Frontal cortex (tissue), 4 donors: ENCODE measurements around the gene DEF6. TPM values are rescaled to one million over a fixed set of nuclear protein-coding genes. Genes with fewer than 3 reads are reported as not detected.
A peak's percentile ranks its signal among the peaks of the same experiment; 100 is the strongest.
"Not testable (repeated sequence)": the region's sequence is repeated elsewhere in the genome, so short reads cannot be mapped to it uniquely, and the experiment has no call there.

ENCODE experiments used
- DNase-seq, 2 donors: peaks; one replicate each; pipeline ENCODE4 v3.0.0; 2012; ENCODE audit warnings: low spot score in 2 of 2
- FAIRE-seq: peaks from 2 replicates; lab custom pipeline; 2012; peaks lifted over from hg19 to GRCh38; lab: Jason Lieb, UNC
- total RNA-seq: library from RNA; depleted of rRNA; stranded (reverse); fragments of >200 nt; gene quantifications from one replicate; pipeline ENCODE4 v1.2.3, GENCODE V29; 2014
- donor health status: control.
- donor health status: control.
- donor health status: control.

The DEF6 gene
- total RNA-seq, 1 donor from 2014 or later, result 2.4 TPM

DNA sequence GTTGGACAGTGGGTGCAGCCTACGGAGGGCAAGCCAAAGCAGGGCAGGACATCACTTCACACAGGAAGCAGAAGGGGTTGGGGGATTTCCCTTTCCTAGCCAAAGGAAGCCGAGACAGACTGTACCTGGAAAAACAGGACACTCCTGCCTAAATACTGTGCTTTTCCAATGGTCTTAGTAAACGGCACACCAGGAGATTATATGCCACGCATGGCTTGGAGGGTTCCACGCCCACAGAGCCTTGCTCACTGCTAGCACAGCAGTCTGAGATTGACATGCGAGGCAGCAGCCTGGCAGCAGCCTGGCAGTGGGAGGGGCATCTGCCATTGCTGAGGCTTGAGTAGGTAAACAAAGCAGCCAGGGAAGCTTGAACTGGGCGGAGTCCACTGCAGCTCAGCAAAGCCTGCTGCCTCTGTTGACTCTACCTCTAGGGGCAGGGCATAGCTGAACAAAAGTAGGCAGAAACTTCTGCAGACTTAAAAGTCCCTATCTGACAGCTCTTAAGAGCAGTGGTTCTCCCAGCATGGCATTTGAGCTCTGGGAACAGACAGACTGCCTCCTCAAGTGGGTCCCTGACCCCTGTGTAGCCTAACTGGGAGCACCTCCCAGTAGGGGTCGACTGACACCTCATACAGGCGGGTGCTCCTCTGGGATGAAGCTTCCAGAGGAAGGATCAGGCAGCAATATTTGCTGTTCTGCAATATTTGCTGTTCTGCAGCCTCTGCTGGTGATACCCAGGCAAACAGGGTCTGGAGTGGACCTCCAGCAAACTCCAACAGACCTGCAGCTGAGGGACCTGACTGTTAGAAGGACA, 34.7 kb downstream of the DEF6 start:
- FAIRE-seq, result not testable (repeated sequence)

DNA sequence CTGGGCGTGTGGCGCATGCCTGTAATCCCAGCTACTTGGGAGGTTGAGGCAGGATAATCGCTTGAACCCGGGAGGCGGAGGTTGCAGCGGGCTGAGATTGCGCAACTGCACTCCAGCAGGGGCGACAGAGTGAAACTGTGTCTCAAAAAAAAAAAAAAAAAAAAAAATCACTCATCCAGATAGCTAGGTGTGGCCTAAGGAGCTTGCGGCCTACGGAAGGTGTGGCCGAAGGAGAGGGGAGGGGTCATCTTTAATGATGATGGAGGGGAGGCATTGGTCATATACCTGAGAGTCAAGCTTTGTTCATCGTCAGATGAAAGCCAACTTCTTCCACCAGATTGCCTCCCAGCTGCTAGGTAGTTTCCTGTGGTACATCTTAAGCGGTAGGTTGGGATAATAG, 43.9 kb downstream of the DEF6 start:
- FAIRE-seq (no peak), DNase-seq (no peak)

More for the DNA sequence above, 34.7 kb downstream of the DEF6 start:
- not testable (repeated sequence) for DNase-seq

GRCh38 chr6:35342258-35343091, 44.9 kb downstream of the DEF6 start, which contains the start of gene PPARD:
Gene PPARD (plus strand): TSS chr6:35342558. CDS start chr6:35411088, 68,530 bp downstream.
- DNase-seq, result peak; percentile 100
- FAIRE-seq, result no peak

GRCh38 chr6:35343092-35343834, 45.6 kb downstream of the DEF6 start:
- FAIRE-seq (no peak), DNase-seq (peak in 1 of 2 donors; percentile 37)

GRCh38 chr6:35343835-35344550, 46.4 kb downstream of the DEF6 start:
- DNase-seq, result no peak

DNA sequence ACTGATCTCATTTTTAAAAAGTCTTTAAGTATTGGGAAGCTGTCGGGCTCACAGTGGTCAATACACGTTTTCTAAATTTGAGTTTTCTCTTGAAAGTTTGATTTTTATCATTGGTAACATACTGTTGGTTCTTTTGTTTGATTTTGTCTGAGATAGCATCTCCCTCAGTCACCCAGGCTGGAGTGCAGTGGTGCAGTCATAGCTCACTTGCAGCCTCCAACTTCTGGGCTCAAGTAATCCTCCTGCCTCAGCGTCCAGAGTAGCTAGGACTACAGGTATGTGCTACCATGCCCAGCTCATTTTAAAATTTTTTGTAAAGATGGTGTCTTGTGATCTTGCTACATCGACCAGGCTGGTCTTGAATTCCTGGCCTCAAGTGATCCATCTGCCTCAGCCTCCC, 53.8 kb downstream of the DEF6 start:
- no peak for FAIRE-seq
- no peak for DNase-seq

More at GRCh38 chr6:35343835-35344550, 46.4 kb downstream of the DEF6 start:
- no peak for FAIRE-seq

GRCh38 chr6:35352735-35353134, 55.1 kb downstream of the DEF6 start:
- DNase-seq (no peak), FAIRE-seq (no peak)

DNA sequence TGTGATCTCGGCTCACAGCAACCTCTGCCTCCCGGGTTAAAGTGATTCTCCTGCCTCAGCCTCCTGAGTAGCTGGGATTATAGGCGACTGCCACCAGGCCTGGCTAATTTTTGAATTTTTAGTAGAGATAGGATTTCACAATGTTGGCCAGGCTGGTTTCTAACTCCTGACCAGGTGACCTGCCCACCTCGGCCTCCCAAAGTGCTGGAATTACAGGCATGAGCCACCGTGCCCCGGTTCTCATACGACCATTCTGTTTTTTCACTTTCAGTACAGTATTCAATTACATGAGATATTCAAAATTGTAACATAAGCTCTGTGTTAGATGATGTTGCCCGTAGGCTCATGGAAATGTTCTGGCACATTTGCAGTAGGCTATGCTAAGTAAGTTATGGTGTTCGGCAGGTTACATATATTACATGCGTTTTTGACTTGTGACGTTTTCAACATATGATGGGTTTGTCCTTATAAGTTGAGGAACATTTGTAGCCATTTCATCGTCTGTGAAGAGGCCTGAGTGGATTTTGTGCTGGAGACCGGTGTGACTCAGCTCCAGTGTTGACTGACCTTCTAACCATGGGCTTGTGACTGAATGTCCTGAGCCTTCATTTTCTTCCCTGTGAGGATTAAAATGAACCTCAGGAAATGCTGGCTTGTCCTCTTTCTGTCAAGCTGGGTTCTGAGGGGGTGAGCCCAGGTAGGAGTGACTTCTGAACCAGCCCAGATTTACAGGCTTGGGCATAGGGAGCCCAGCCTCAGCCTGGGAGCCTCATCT, 56.9 kb downstream of the DEF6 start:
- no peak for DNase-seq
- no peak for FAIRE-seq

GRCh38 chr6:35356391-35356790, 58.8 kb downstream of the DEF6 start:
- no peak for DNase-seq
- FAIRE-seq, result no peak

DNA sequence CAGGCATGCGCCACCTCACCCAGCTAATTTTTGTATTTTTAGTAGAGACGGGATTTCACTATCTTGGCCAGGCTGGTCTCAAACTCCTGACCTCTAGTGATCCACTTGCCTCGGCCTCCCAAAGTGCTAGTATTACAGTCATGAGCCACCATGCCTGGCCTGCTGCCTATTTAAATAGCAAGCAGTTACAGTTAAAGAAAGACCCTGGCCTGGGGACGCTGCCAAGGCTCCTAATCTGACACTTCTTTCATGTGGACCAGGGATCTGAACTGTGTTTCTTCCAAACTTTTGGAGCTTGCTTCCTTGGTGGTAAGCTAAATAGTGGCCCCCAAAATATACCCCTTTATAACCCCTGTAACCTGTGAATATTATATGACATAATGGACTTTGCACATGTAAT, 60.1 kb downstream of the DEF6 start:
- FAIRE-seq (no peak), DNase-seq (no peak)

DNA sequence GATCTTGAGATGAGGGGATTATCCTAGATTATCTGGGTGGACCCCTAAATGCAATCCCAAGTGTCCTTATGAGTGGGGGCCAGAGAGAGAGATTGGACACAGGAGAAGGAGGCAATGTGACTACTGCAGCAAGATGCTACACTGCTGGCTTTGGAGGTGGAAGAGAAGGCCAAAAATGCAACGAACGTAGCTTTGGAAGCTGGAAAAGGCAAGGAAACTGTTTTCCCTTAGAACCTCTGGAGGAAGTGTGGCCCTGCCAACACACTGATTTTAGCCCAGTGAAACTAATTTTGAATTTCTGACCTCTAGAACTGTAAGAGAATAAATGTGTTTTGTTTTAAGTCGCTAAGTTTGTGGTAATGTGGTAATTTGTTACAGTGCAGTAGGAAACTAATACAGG, 60.5 kb downstream of the DEF6 start:
- DNase-seq, result no peak
- no peak for FAIRE-seq

GRCh38 chr6:35359346-35359743, 61.7 kb downstream of the DEF6 start:
- no peak for DNase-seq
- no peak for FAIRE-seq

DNA sequence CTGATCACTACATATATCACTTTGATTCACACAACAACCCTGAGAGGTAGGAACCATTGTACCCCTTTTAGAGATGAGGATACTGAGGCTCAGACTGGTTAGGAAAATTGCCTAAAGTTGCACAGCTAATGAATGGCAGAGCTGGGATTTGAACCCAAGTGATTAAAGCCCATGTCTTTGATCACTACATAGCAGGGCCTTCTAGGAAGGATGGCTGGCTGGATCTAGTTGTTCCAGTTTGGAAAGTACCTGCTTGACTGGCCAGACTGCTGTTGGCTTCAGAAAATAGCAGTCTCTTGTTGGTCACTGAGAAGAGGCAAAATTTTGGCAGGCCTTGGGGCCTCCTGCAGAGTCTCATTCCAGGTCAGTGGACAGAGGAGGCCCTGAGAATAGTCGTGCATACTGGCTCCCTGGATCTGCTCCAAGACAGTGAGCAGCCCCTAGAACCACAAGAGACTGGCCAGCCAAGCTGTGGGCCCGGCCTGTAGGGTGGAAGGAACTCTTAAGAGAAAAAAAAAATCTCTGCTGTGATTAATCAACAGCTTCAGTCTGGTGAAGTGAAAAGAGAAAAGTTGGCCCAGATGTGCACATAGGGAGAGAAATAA, 62.2 kb downstream of the DEF6 start:
- DNase-seq, result peak in 1 of 2 donors; percentile 35
- FAIRE-seq, result no peak

GRCh38 chr6:35360349-35361138, 62.9 kb downstream of the DEF6 start:
- DNase-seq (peak in 1 of 2 donors; percentile 40), FAIRE-seq (no peak)

DNA sequence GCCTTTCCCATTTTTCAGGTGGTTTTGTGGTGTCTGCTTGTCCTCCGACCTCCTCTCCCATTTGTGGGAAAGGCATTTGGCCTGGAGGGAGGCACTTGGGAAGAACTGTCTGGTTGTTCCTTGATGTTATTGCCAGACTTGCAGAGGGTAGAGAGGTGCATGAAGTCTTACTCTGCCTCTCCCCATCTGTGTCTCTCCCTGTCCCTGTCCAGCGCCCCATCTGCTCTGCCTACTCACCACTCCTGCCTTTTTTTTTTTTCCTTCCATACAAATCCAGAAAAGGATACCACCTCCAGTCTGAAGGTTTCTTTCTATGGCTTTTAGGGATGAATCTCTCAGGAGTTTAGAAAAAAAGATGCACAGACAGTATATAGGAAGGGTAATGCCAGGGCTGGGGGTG, 64.6 kb downstream of the DEF6 start:
- DNase-seq, result no peak
- no peak for FAIRE-seq

DNA sequence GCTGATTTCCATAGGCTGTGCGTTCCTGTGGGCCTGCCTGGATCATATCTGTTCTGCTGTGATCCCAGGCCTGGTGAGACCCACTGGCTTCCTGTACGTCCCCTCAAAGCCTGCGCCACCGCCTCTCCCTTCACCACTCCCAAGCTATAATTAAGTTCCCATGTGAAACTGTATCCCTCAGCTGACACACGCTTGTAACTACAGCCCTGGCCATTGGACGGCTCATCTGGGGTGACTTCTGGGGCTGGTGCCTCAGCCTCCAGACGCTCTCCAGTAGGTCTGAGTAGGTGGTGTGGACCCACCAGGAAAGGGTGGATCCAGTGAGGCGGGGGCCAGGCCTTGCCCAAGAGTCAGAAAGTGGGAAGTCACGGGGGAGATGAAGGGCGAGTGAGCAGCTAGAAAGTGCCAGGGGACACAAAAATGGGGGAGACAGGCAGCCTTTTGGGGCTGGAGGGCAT, 65.7 kb downstream of the DEF6 start:
- FAIRE-seq (no peak), DNase-seq (no peak)

GRCh38 chr6:35365594-35366203, 68.1 kb downstream of the DEF6 start:
- DNase-seq, result no peak
- no peak for FAIRE-seq
